Stimulated activated CD8-positive, alpha-beta memory T cell treated with anti-CD3 and anti-CD28 coated beads, Interleukin-4, amount 100 ng/mL, for 4 hours (primary cell): Measurements from ENCODE around the gene FGF14.

Experiments used
- DNase-seq, 2 donors: peaks; one replicate each; pipeline ENCODE4 v3.0.0-alpha.2; 2020; ENCODE audit warnings: low read depth in 2 of 2, low spot score in 1 of 2

Gene FGF14

GRCh38 chr13:101811284-101811839, 590.5 kb downstream of the FGF14 start:
- no peak for DNase-seq

- DNase-seq: no peak
Measured at GRCh38 chr13:101799196-101799595, 602.7 kb downstream of the FGF14 start.

- DNase-seq: no peak
Measured at GRCh38 chr13:101798437-101798836, 603.4 kb downstream of the FGF14 start.

GRCh38 chr13:101795460-101795859, 606.4 kb downstream of the FGF14 start:
- no peak for DNase-seq

GRCh38 chr13:101795025-101795424, 606.8 kb downstream of the FGF14 start:
- no peak for DNase-seq

- no peak for DNase-seq
Measured at GRCh38 chr13:101792189-101792588, 609.7 kb downstream of the FGF14 start.

GRCh38 chr13:101785858-101786257, 616.0 kb downstream of the FGF14 start:
- DNase-seq: no peak

- DNase-seq: no peak
Measured at GRCh38 chr13:101784313-101784712, 617.5 kb downstream of the FGF14 start.

GRCh38 chr13:101783554-101783953, 618.3 kb downstream of the FGF14 start:
- DNase-seq: no peak

GRCh38 chr13:101780211-101780610, 621.6 kb downstream of the FGF14 start:
- no peak for DNase-seq

- DNase-seq: no peak
Measured at GRCh38 chr13:101779147-101779546, 622.7 kb downstream of the FGF14 start.

GRCh38 chr13:101775267-101775666, 626.6 kb downstream of the FGF14 start:
- DNase-seq: no peak

GRCh38 chr13:101774393-101774792, 627.5 kb downstream of the FGF14 start:
- DNase-seq: no peak

- DNase-seq: no peak
Measured at GRCh38 chr13:101773062-101773461, 628.8 kb downstream of the FGF14 start.

- no peak for DNase-seq
Measured at GRCh38 chr13:101767131-101767530, 634.7 kb downstream of the FGF14 start.

- DNase-seq: no peak
Measured at GRCh38 chr13:101763191-101763590, 638.7 kb downstream of the FGF14 start.

GRCh38 chr13:101757446-101758039, 644.3 kb downstream of the FGF14 start:
- DNase-seq: no peak

GRCh38 chr13:101755228-101755887, 646.5 kb downstream of the FGF14 start:
- no peak for DNase-seq

GRCh38 chr13:101752432-101752831, 649.4 kb downstream of the FGF14 start:
- DNase-seq: no peak

GRCh38 chr13:101751488-101751887, 650.4 kb downstream of the FGF14 start:
- no peak for DNase-seq

GRCh38 chr13:101749584-101749983, 652.3 kb downstream of the FGF14 start:
- DNase-seq: no peak

- no peak for DNase-seq
Measured at GRCh38 chr13:101747039-101747438, 654.8 kb downstream of the FGF14 start.

- DNase-seq: no peak
Measured at GRCh38 chr13:101746513-101746912, 655.3 kb downstream of the FGF14 start.
